ENCODE measurements around the gene ANKRD65.

- no peak for TF ChIP-seq CTCF (IDR thresholded peaks at IDR 0.05)
- no peak for TF ChIP-seq POLR2A (IDR thresholded peaks at IDR 0.05)
Measured at GRCh38 chr1:1387098-1388077, 33.7 kb downstream of the ANKRD65 start.

Measured in lower leg skin (tissue), 3 donors.